GM19372 (cell line): ENCODE results near the gene ACTN1.

ENCODE experiments used
- ATAC-seq: cut with Tn5 transposase; IDR thresholded peaks from one replicate; pipeline ENCODE4 v1.9.1; 2021; ENCODE audit warnings: mild to moderate bottlenecking, low read depth, moderate library complexity; ENCODE audit not compliant: unreplicated experiment

ACTN1 gene

GRCh38 chr14:68970736-68971135 is 8.4 kb downstream of the ACTN1 start:
- no peak for ATAC-seq

- no peak for ATAC-seq
These were observed 9.0 kb downstream of the ACTN1 start for GRCh38 chr14:68970038-68970612.

GRCh38 chr14:68969278-68970033 is 9.6 kb downstream of the ACTN1 start:
- no peak for ATAC-seq

GRCh38 chr14:68968721-68969120 is 10.4 kb downstream of the ACTN1 start:
- no peak for ATAC-seq

GRCh38 chr14:68968051-68968450 is 11.1 kb downstream of the ACTN1 start:
- ATAC-seq = no peak

- no peak for ATAC-seq
These were observed 11.6 kb downstream of the ACTN1 start for GRCh38 chr14:68967459-68967940.

- ATAC-seq = no peak
These were observed 12.2 kb downstream of the ACTN1 start for GRCh38 chr14:68966872-68967301.

- no peak for ATAC-seq
These were observed 13.8 kb downstream of the ACTN1 start for GRCh38 chr14:68965261-68965761.

GRCh38 chr14:68964300-68965093 is 14.6 kb downstream of the ACTN1 start:
- no peak for ATAC-seq

- no peak for ATAC-seq
These were observed 16.4 kb downstream of the ACTN1 start for GRCh38 chr14:68962681-68963080.

- ATAC-seq = no peak
These were observed 17.1 kb downstream of the ACTN1 start for GRCh38 chr14:68961781-68962584.

GRCh38 chr14:68961361-68961760 is 17.7 kb downstream of the ACTN1 start:
- no peak for ATAC-seq

- no peak for ATAC-seq
These were observed 19.0 kb downstream of the ACTN1 start for GRCh38 chr14:68960123-68960522.

- ATAC-seq = no peak
These were observed 20.1 kb downstream of the ACTN1 start for GRCh38 chr14:68959035-68959434.

GRCh38 chr14:68958553-68958952 is 20.5 kb downstream of the ACTN1 start:
- no peak for ATAC-seq

- ATAC-seq = no peak
These were observed 21.3 kb downstream of the ACTN1 start for GRCh38 chr14:68957775-68958174.

- no peak for ATAC-seq
These were observed 22.4 kb downstream of the ACTN1 start for GRCh38 chr14:68956724-68957123.

GRCh38 chr14:68955851-68956179 is 23.3 kb downstream of the ACTN1 start:
- ATAC-seq = no peak

GRCh38 chr14:68955164-68955850 is 23.8 kb downstream of the ACTN1 start:
- ATAC-seq = no peak

- no peak for ATAC-seq
These were observed 25.9 kb downstream of the ACTN1 start for GRCh38 chr14:68953196-68953555.
